ENCODE data around the gene KAT8.
"Not testable (repeated sequence)": the region's sequence is repeated elsewhere in the genome, so short reads cannot be mapped to it uniquely, and the experiment has no call there.

KAT8 gene

DNA sequence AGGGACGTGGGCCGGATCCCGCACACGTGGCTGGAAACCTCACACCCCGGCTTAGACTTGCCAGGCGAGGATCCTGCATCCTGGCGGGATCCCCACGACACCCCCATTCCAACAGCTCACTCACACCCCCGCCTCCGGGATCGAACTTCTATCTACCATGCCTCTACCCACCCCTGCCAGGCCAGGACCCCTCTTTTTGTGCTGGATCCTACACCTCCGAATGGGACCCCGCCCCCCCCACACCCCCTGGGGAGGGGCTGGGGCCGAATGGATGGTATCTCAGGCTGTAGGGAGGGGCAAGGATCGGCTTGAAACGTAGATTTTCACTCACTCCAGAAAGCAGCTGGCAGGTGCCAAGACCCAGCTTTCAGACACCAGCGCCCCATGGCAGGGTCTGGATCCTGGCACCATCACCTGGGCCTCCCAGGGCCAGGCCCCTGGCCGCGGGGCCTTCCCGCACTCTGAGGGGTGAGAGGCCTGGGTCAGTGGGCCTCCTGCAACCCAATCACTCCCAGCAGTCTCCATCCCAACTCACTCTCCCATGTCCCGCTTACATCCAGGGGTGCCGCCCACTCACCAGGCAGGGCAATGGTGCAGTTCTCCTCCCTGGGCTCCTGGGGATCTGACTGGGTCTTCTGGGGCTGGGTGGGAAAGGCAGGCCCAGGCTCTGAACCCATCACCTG is 25.7 kb downstream of the KAT8 start:
- DNase-seq = no peak

DNA sequence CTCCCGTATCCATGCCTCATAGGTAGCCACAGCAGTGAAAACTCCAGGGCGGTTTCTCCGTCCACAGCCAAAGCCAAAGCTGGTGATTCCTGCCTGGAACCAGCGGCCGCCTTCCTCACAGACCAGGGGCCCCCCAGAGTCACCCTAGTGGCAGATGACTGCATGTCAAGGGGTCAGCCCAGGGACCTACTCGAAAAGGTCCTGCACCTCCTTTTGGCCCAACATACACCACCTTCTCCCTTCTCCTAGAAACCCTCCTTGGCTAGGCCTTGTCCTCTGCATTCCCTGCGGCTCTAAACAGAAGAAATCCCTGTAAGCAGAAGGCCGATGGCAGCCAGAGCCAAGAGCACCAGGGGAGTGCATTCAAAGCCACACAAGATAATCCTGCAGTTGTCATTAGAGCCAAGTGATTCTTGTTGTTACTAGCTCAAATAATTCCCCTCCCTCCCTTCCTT is 26.3 kb downstream of the KAT8 start:
- no peak for DNase-seq

DNA sequence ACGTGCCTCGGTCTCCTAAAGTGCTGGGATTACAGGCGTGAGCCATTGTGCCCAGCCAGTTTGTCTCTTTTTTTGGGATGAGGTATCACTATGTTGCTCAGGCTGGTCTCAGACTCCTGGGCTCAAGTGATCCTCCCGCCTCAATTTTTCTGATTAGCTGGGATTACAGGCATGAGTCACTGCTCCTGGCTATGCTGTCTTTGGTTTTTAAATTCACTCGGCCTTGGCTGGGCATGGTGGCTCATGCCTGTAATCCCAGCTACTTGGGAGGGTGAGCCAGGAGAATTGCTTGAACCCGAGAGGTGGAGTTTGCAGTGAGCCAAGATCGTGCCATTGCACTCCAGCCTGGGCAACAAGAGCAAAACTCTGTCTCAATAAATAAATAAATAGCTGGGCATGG is 27.0 kb downstream of the KAT8 start:
- DNase-seq = not testable (repeated sequence)

DNA sequence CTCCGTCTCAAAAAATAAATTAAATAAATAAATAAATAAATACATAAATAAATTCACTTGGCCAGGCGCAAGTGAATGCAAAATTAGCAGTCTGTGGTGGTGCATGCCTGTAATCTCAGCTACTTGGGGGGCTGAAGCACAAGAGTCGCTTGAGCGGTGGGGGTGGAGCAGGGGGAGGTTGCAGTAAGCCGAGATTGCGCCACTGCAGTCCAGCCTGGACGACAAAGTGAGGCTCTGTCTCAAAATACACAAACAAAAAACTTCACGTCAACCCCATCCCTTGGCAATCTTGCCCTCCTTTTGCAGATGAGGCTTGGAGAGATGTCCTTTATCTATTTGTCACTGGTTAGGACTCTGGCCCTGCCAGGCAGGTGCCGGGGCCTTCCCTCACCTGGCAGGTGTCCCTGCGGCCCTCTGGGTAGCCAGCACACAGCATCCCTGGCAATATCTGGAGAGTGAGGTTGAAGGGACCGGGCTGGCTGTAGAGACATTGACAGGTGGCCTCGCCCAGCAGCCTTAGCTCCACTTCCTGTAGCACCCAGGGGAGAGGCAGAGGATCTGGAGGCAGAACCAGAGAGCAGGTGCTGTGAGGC is 28.0 kb downstream of the KAT8 start:
- no peak for DNase-seq

DNA sequence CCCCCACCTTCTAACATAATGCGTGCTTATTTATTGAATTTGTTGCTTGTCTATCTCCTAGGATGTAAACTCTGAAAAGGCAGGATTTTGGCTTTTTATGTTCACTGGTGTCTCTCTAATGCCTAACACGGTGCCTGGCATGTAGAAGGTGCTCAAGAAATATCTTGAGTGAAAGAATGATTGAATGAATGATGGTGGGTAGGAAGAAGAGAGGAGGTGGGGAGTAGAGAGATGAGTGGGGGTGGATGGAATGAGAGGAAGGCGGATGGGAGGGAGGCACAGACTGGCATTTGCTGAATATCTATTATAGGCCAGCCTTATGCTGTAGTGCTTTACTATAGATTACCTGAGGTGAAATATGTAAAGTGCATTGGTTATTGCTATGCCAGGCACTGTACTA is 30.1 kb downstream of the KAT8 start:
- DNase-seq = no peak

DNA sequence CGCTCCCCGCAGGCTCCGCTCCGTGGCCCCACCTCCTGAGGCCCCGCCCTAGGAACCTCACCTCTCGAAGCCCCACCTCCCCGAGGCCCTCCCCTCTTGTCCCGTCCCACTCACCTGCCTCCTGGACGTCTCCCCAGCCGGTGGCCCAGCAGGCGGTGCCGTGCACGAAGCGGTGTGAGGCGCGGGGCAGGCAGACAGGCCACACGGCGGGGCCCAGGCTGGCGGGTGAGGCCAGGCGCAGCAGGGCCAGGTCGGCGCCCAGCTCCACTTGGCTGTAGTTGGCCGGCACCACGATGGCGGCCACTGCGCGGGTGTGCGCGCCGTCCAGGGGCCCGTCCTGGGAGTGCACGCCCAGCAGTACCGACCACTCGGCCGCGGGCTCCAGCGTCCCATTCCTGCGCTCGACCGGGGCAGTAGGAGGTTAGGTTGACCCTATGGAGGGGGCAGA is 30.8 kb downstream of the KAT8 start:
- no peak for DNase-seq

DNA sequence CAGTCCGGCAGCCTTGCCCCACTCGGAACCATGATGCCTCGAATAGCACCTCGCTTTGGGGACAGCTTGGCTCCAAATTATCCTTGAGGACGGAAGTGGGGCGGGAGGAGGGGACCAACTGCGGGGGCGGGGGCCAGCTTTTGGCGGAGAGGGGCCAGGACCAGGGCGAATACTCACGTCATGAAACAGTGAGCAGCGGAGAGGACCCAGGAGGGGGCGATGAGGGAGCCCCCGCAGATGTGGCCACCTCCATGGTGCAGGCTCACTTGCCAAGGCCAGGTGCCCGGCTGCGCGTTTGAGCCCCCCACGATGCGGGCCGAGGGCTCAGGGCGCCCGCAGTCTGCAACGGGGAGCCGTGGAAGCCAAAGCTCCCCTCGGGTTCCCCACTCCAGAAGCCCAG is 31.4 kb downstream of the KAT8 start:
- DNase-seq = no peak

DNA sequence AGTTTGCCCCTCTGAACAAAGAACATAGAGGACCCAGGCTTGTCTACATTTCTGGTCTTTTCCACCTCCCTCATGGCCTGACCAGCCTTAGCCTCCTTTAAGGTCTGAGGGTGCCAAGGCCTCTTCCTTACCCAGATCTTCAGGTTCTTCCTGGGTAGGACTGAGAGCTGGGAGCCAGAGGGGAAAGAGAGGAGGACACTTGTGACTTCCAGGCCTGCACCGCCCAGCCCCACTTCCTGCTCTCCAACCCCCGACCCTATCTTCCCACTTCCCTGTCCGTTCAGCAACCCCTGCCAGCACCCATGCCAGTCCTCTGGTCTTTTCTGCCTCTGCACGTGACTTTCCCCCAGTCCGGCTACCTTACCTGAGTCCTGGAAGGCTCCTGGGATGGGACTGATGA is 31.9 kb downstream of the KAT8 start:
- no peak for DNase-seq

DNA sequence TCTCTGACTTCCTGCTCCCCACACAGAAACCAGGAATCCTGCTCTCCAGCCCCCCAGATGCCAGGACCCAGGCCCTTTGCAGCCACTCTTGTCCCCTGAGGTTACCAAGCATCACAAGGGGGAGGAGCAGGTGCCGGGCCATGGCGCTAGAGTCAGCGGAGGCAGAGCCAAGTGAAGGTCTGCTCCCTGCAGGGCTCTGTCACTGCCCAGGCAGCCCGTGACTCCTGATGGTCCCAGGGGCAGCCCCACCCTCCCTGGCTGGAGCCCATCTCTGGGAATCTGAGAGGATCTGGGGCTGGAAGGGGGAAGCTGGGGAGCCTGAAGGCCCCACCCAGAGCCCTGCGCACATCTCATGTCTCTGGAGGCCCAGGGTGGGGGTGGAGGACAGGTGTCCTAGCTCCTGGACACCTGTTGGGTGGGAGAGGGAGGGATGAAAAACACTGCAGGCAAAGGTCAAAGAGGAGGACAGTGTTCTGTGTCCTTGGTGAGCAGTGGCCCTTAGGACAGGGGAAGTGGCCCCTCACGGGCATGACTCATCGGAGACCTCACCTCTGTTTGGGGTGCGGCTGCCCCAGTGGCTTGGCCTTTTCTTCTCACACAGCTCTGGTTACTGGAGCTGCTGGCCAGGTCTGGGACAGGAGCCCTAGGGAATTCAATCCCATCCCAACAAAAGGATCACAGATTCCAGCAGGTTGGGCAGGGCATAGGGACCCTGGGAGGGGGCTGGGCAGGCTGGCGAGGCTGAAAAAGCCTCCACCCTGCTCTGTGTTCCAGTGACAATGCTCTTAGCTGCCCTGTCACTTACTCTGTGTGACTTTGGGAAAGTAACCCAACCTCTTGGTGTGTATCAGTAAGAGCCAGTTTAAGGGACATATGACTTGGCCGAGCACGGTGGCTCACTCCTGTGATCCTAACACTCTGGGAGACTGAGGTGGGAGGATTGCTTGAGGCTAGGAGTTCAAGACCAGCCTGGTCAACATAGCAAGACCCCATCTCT is 32.7 kb downstream of the KAT8 start, which contains the start of gene PRSS36:
Gene PRSS36, minus strand, starts transcription at position 173 of the 997 bp plus-strand sequence. Its CDS starts 31 bp downstream, at position 142.
- DNase-seq = no peak

DNA sequence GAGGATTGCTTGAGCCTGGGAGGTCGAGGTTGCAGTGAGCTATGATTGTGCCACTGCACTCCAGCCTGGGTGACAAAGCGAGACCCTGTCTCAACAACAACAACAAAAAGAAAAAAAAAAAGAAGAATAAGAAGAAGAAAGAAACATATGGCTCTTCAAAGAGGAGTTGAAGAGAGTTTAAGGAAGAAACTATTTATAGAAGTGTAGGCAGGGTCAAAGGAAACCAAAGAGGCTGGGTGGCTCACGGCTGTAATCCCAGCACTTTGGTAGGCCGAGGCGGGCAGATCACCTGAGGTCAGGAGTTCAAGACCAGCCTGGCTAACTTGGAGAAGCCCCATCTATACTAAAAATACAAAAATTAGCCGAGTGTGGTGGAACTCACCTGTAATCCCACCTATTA is 33.5 kb downstream of the KAT8 start:
- not testable (repeated sequence) for DNase-seq

DNA sequence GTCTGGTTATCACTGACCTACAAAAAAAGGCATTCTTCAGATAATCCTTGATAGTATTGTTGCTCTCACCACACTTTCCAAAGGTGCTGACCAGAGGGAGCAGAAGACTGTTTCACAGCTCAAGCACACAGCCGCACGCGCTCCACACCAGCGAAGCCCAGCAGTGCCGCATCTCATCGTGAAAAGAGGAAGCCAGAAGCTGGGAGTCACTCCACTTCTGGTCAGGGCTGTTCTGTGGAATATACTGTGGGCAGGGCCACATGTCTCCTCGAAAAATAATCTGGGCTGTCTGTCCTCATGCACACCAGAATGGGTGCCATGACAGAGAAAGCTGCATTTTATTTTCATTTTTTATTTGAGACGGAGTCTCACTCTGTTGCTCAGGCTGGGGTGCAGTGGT is 39.7 kb downstream of the KAT8 start:
- DNase-seq = peak in 3 of 51 donors; percentile 4 to 12 (median 7)

DNA sequence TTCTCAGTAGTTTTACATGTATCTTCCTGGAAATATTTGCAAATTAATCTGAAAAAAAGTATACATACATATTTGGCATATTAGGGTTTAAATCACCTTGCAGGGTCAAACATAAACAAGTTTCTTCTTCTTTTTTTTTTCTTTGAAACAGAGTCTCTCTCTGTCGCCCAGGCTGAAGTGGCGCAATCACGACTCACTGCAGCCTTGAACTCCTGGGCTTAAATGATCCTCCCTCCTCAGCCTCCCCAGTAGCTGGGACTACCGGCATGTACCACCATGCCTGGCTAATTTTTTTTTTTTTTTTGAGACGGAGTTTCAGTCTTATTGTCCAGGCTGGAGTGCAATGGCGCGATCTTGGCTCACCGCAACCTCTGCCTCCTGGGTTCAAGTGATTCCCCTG is 49.9 kb downstream of the KAT8 start:
- DNase-seq = no peak

DNA sequence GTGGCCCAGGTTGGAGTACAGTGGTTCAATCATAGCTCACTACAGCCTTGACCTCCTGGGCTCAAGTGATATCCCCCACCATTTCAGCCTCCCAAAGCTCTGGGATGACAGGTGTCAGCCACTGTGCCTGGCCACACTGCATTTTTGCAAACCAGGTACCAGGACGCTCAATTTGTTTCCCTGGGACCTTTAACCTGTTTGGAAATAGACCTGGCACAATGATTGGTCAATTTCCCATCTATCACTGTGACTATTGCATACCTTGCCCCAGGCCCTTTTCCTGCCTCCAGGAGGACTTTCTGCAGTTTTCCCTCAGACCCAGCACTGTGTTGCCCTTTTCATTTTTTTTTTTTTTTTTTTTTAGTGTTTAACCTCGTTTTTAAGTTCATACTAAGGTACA is 51.4 kb downstream of the KAT8 start:
- DNase-seq = no peak

DNA sequence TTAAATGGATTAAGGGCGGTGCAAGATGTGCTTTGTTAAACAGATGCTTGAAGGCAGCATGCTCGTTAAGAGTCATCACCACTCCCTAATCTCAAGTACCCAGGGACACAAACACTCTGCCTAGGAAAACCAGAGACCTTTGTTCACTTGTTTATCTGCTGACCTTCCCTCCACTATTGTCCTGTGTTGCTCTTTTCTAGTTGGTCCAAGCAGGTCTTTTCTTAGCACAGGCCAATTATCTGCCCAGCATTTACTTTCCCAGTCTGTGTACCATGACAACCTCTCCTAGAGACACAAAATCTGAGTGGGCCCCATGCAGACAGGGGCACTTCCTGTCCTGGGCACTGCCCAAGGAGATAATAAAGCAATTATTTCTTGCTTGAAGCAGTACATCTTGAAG is 52.6 kb downstream of the KAT8 start:
- peak in 1 of 51 donors; percentile 2 for DNase-seq

DNA sequence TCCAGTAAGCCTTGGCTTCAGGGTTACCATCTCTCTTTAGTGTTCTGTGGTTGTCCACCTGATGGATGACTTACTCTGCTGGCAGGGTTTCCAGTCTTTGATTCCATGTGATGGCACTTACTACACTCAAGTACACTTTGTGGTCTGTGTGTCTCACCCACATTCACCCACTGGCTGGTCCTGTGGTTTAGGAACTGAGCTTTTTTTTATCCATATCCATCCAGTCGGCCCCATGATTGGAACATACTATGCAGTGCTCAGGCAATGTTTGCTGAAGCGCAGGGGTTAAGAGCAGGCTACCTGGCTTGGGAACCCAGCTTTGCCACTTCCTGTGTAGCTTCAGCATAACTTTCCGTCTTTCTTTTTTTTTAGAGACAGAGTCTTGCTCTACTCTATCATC is 59.7 kb downstream of the KAT8 start:
- no peak for DNase-seq

DNA sequence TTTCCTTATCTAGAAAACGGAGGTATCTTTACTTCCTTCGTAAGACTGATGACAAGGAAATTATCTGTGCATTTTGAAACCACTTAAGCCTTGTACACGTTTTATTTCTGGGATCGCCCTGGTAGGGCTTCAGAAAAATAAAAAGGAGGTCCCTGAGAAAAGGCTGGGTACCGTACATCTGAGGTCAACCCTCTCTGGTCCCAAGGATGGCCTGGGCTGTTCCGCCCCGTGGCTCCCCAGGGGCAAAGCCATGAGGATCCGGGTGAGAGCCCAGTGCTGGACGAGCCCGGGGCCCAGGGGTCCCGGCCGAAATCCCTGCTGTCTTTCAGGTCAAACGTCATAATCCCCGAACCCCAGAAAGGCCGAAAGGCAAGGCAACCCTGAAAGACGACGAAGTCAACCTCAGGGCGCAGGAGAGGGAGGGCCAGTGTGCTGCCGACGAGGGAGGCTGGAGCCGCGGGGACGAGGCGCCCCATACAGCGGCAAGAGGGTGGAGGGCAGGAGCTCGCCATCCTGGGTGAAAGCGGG is 61.8 kb downstream of the KAT8 start:
- DNase-seq = peak in 1 of 51 donors; percentile 72

DNA sequence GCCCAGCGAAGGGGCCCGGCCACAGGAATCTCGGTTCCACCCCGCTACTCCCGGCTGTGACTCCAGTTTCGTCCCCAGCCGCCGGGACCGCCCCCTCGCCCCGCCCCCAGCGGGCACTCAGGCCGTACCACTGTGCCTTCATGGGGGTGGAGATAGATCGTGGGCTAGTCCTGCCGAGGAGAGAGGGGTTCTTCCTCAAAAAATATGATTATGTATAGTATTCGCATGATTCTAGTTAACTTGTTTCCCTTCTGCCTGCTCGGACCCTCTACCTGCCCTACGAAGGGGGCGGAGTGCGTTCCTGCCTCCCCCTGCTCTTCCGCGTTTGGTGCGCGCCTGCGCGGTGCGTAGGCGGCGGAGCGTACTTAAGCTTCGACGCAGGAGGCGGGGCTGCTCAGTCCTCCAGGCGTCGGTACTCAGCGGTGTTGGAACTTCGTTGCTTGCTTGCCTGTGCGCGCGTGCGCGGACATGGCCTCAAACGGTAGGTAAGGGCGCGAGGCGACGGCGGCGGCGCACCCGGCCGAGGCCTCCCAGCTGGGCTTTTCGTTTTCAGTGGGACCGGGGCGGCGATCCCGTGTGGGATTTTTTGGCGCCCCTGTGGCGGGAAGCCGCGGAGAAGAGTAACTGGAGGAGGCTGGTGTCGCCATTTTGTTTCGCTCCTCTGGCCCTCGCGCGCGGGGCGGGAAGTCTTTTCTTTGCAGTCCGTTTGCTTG is 62.4 kb downstream of the KAT8 start, which contains the start of gene FUS:
Gene FUS, plus strand, starts transcription at position 393 of the 713 bp plus-strand sequence. Its CDS starts 76 bp downstream, at position 469.
- DNase-seq = peak; percentile 68 to 96 (median 89)
